Activated B cell treated with CpG ODN at 0.5 μM for 24 hours (primary cell): ENCODE measurements around the gene CREBZF. TPM values are rescaled to one million over a fixed set of nuclear protein-coding genes. Genes with fewer than 3 reads are reported as not detected.

Source experiments
- ATAC-seq: fragments of 200-7000 bp; cut with Tn5 transposase; one replicate; pipeline ENCODE4 v1.10.0; 2021; ENCODE audit warnings: low read depth, mild to moderate bottlenecking, moderate library complexity
- CTCF ChIA-PET: fragments of 350-600 bp; sonication (Branson Sonifier 250); formaldehyde crosslinking; loops from one replicate; lab custom pipeline; 2021; ENCODE audit warnings: antibody characterized with exemption; lab: Charles Lee
- POLR2A ChIA-PET: fragments of 350-600 bp; sonication (Branson Sonifier 250); formaldehyde crosslinking; loops from one replicate; lab custom pipeline; 2021; ENCODE audit warnings: antibody characterized with exemption; lab: Charles Lee
- DNase-seq: peaks from one replicate; pipeline ENCODE4 v3.0.0; 2022
- H3K27ac Mint-ChIP-seq: one replicate; pipeline ENCODE4 v1.8.0; 2020; ENCODE audit warnings: mixed read lengths
- H3K27me3 Mint-ChIP-seq: one replicate; pipeline ENCODE4 v1.8.0; 2021; ENCODE audit warnings: mixed read lengths
- H3K36me3 Mint-ChIP-seq: one replicate; pipeline ENCODE4 v1.8.0; 2021; ENCODE audit warnings: low read depth, mixed read lengths
- H3K4me1 Mint-ChIP-seq: one replicate; pipeline ENCODE4 v1.8.0; 2021; ENCODE audit warnings: mixed read lengths
- H3K4me3 Mint-ChIP-seq: one replicate; pipeline ENCODE4 v1.8.0; 2020; ENCODE audit warnings: mild to moderate bottlenecking, mixed read lengths
- H3K9me3 Mint-ChIP-seq: one replicate; pipeline ENCODE4 v1.8.0; 2020; ENCODE audit warnings: mixed read lengths
- CTCF ChIP-seq: fragments of 200-600 bp; IDR thresholded peaks from one replicate; pipeline ENCODE4 v1.8.0; 2022; ENCODE audit warnings: antibody characterized with exemption, mild to moderate bottlenecking
- intact Hi-C: fragments of 100-400 bp; cut with micrococcal nuclease; formaldehyde crosslinking; loops from one replicate; pipeline ENCODE4 v1.15.1; 2024
- total RNA-seq: library from RNA; stranded (reverse); gene quantifications from 2 replicates; pipeline ENCODE4 v1.2.3, GENCODE V29; 2022

CREBZF gene
- total RNA-seq, 1 donor from 2014 or later: 60.3 TPM

GRCh38 chr11:85705800-85706199, 40.9 kb upstream of the CREBZF start:
- no peak for DNase-seq
- intact Hi-C loops: no loop called here

DNA sequence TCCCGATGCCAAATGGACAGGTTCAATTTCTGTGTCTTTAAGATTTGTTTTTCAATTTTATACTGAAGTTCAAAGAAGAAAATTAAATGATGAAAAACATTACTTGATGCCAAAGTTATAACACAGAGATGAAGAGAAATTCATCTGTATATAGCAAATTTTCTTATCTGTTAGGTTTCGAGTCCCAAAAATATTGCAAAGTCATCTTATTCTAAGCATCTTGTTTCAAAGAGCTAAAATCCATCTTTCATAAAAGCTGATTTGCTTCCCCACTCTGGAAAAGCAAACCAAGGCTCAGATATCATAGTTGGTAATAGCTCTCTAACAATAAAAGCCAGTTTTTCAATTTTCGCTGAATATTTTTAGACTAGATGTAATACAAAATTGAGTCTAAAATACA, 40.0 kb upstream of the CREBZF start:
- no peak overlapping the region for H3K4me3 Mint-ChIP-seq
- peaks cover 4% of the 10 kb centered on the region for H3K27me3 Mint-ChIP-seq
- intact Hi-C loops: no loop called here
- DNase-seq (no peak), ATAC-seq (no peak)
- H3K4me1 Mint-ChIP-seq: peaks cover 6% of the 10 kb centered on the region
- no peak overlapping the region for H3K27ac Mint-ChIP-seq
- H3K36me3 Mint-ChIP-seq: no peaks in the 10 kb centered on the region
- POLR2A ChIA-PET: no interaction called here
- no peak for TF ChIP-seq CTCF
- H3K9me3 Mint-ChIP-seq: no peaks in the 10 kb centered on the region
- CTCF ChIA-PET: no interaction called here

More at GRCh38 chr11:85705800-85706199, 40.9 kb upstream of the CREBZF start:
- no peaks in the 10 kb centered on the region for H3K36me3 Mint-ChIP-seq
- H3K27ac Mint-ChIP-seq: no peak overlapping the region
- POLR2A ChIA-PET: no interaction called here
- no peaks in the 10 kb centered on the region for H3K4me1 Mint-ChIP-seq
- no peak for TF ChIP-seq CTCF
- no peak for ATAC-seq
- CTCF ChIA-PET: no interaction called here
- peaks cover 4% of the 10 kb centered on the region for H3K27me3 Mint-ChIP-seq
- no peaks in the 10 kb centered on the region for H3K9me3 Mint-ChIP-seq
- H3K4me3 Mint-ChIP-seq: no peak overlapping the region

- TF ChIP-seq CTCF: no peak
- Mint-ChIP-seq H3K27me3 (peaks cover 4% of the 10 kb centered on the region), H3K4me3 (peak overlapping the region; percentile 54), H3K9me3 (no peaks in the 10 kb centered on the region), H3K4me1 (peaks cover 12% of the 10 kb centered on the region), H3K36me3 (no peaks in the 10 kb centered on the region), H3K27ac (peak overlapping the region; percentile 10)
- CTCF ChIA-PET: interaction anchor here (1.3 kb wide), 1 partner anchor 15 kb away, joined by 3 read pairs; no protein-coding TSS in a partner anchor
- intact Hi-C loops: loop anchor here (10.0 kb wide), 1 partner anchor 1115 kb away; no protein-coding TSS in a partner anchor
- ATAC-seq: no peak
- no peak for DNase-seq
- POLR2A ChIA-PET: interaction anchor here (0.7 to 1.6 kb wide), 4 partner anchors 15 to 776 kb away, joined by 3 to 10 read pairs (median 4); no protein-coding TSS in a partner anchor
Measured at GRCh38 chr11:85699957-85700741, 35.2 kb upstream of the CREBZF start.

DNA sequence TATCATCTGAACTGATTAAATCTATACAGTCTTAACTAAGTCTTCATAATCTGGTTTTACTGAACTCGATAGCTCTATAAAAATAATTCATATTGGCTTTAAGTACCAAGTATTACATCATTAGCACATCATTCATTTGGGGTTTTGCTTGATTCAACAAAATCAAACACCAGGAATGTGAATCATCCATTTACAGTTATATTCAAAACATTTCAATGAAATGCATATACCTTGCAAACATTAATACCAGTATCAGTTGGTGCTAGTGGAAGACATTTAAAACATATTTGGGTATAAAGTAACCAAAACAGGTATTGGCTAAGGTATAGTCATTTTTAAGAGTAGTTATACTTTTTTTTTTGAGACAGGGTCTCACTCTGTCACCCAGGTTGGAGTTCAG, 33.3 kb upstream of the CREBZF start:
- ChIA-PET POLR2A (no interaction called here), CTCF (no interaction called here)
- H3K4me1 Mint-ChIP-seq: peaks cover 12% of the 10 kb centered on the region
- no peak for ATAC-seq
- H3K36me3 Mint-ChIP-seq: no peaks in the 10 kb centered on the region
- no peaks in the 10 kb centered on the region for H3K9me3 Mint-ChIP-seq
- H3K4me3 Mint-ChIP-seq: no peak overlapping the region
- intact Hi-C loops: loop anchor here (10.0 kb wide), 1 partner anchor 1117 kb away; no protein-coding TSS in a partner anchor
- H3K27ac Mint-ChIP-seq: no peak overlapping the region
- peaks cover 2% of the 10 kb centered on the region for H3K27me3 Mint-ChIP-seq
- TF ChIP-seq CTCF: no peak
- DNase-seq: no peak

GRCh38 chr11:85697747-85698146, 32.8 kb upstream of the CREBZF start:
- H3K9me3 Mint-ChIP-seq: no peaks in the 10 kb centered on the region
- no peak overlapping the region for H3K27ac Mint-ChIP-seq
- ATAC-seq (no peak), DNase-seq (no peak)
- ChIA-PET POLR2A (no interaction called here), CTCF (no interaction called here)
- H3K27me3 Mint-ChIP-seq: peaks cover 2% of the 10 kb centered on the region
- no peak overlapping the region for H3K4me3 Mint-ChIP-seq
- H3K36me3 Mint-ChIP-seq: no peaks in the 10 kb centered on the region
- peaks cover 12% of the 10 kb centered on the region for H3K4me1 Mint-ChIP-seq
- no peak for TF ChIP-seq CTCF
- intact Hi-C loops: loop anchor here (10.0 kb wide), 1 partner anchor 1117 kb away; no protein-coding TSS in a partner anchor
